ENCODE data around the gene CNTNAP5.

- TF ChIP-seq CTCF (IDR thresholded peaks at IDR 0.05; ENCODE audit: low read depth, low read length): no peak
- TF ChIP-seq EZH2phosphoT487 (IDR thresholded peaks at IDR 0.05; ENCODE audit: low read depth): no peak
Measured at GRCh38 chr2:124647663-124648062, 622.6 kb downstream of the CNTNAP5 start.
